WTC11 (cell line): ENCODE data around the gene TMTC1. TPM values are rescaled to one million over a fixed set of nuclear protein-coding genes. Genes with fewer than 3 reads are reported as not detected.

Experiments
- ATAC-seq: fragments of 200-7000 bp; cut with Tn5 transposase; 2 replicates; pipeline ENCODE4 v1.10.0; 2021; ENCODE audit warnings: mild to moderate bottlenecking, moderate library complexity
- CTCF ChIA-PET: fragments of 300-600 bp; sonication (Branson Sonifier 250); formaldehyde crosslinking; loops from one replicate; lab custom pipeline; 2021; ENCODE audit warnings: antibody characterized with exemption; lab: Charles Lee
- POLR2A ChIA-PET: fragments of 350-600 bp; sonication (Branson Sonifier 250); formaldehyde crosslinking; loops from one replicate; lab custom pipeline; 2021; ENCODE audit warnings: antibody characterized with exemption; lab: Charles Lee
- DNase-seq: peaks from one replicate; pipeline ENCODE4 v3.0.0; 2021; ENCODE audit warnings: low spot score
- H3K27ac Mint-ChIP-seq: 2 replicates; pipeline ENCODE4 v1.8.0; 2021; ENCODE audit warnings: mixed read lengths
- H3K27me3 Mint-ChIP-seq: 2 replicates; pipeline ENCODE4 v1.8.0; 2021; ENCODE audit warnings: low read depth, mild to moderate bottlenecking, moderate library complexity, mixed read lengths
- H3K36me3 Mint-ChIP-seq: 2 replicates; pipeline ENCODE4 v1.8.0; 2021; ENCODE audit warnings: mixed read lengths
- H3K4me1 Mint-ChIP-seq: 2 replicates; pipeline ENCODE4 v1.8.0; 2022; ENCODE audit warnings: mixed read lengths
- H3K4me3 Mint-ChIP-seq: 2 replicates; pipeline ENCODE4 v1.8.0; 2021; ENCODE audit warnings: mild to moderate bottlenecking, moderate library complexity, mixed read lengths
- H3K9me3 Mint-ChIP-seq: 2 replicates; pipeline ENCODE4 v1.8.0; 2021; ENCODE audit warnings: mixed read lengths
- CREB1 ChIP-seq: sonication (generic); formaldehyde crosslinking; IDR thresholded peaks from 2 replicates; pipeline ENCODE4 v1.8.0; 2023; ENCODE audit warnings: mild to moderate bottlenecking, missing genetic modification reagents
- ELF4 ChIP-seq: sonication (generic); formaldehyde crosslinking; IDR thresholded peaks from 2 replicates; pipeline ENCODE4 v1.8.1; 2022; ENCODE audit warnings: low read depth, mild to moderate bottlenecking, moderate library complexity, missing genetic modification reagents
- GABPB1 ChIP-seq: sonication (generic); formaldehyde crosslinking; IDR thresholded peaks from 2 replicates; pipeline ENCODE4 v1.8.1; 2023; ENCODE audit warnings: mild to moderate bottlenecking, missing genetic modification reagents
- GRHL2 ChIP-seq: fragments of 250-450 bp; sonication (Bioruptor Pico); IDR thresholded peaks from 2 replicates; pipeline ENCODE4 v1.8.0; 2022; ENCODE audit warnings: mild to moderate bottlenecking, moderate library complexity; ENCODE audit not compliant: insufficient replicate concordance, severe bottlenecking
- GTF2I ChIP-seq: fragments of 250-450 bp; sonication (Bioruptor Pico); conservative IDR thresholded peaks from 2 replicates; pipeline ENCODE4 v1.4.0; 2021; ENCODE audit warnings: mild to moderate bottlenecking
- IRF2 ChIP-seq: sonication (generic); formaldehyde crosslinking; IDR thresholded peaks from 2 replicates; pipeline ENCODE4 v1.8.0; 2022; ENCODE audit warnings: low read depth, missing genetic modification reagents, borderline replicate concordance
- NFE2L1 ChIP-seq: sonication (generic); formaldehyde crosslinking; IDR thresholded peaks from 2 replicates; pipeline ENCODE4 v1.8.1; 2023; ENCODE audit warnings: missing genetic modification reagents
- NR1H2 ChIP-seq: sonication (generic); formaldehyde crosslinking; IDR thresholded peaks from 2 replicates; pipeline ENCODE4 v1.9.0; 2021; ENCODE audit warnings: mild to moderate bottlenecking, moderate library complexity, missing genetic modification reagents
- ZNF396 ChIP-seq: fragments of 250-450 bp; sonication (Bioruptor Pico); IDR thresholded peaks from 2 replicates; pipeline ENCODE4 v1.8.0; 2021; ENCODE audit warnings: mild to moderate bottlenecking, moderate library complexity, borderline replicate concordance
- ZNF416 ChIP-seq: fragments of 250-450 bp; sonication (Bioruptor Pico); IDR thresholded peaks from 2 replicates; pipeline ENCODE4 v1.9.0; 2021; ENCODE audit warnings: mild to moderate bottlenecking, inconsistent platforms
- total RNA-seq: library from RNA; stranded (reverse); gene quantifications from 3 replicates; pipeline ENCODE4 v1.2.3, GENCODE V29; 2021
- TF ChIP-seq, protein P1 (sequence below): sonication (generic); formaldehyde crosslinking; IDR thresholded peaks from 2 replicates; pipeline ENCODE4 v1.8.0; 2022; ENCODE audit warnings: mild to moderate bottlenecking, missing genetic modification reagents
- TF ChIP-seq, protein P2 (sequence below): fragments of 250-450 bp; sonication (Bioruptor Pico); IDR thresholded peaks from 2 replicates; pipeline ENCODE4 v1.9.0; 2021; ENCODE audit warnings: moderate library complexity, mild to moderate bottlenecking, inconsistent platforms, borderline replicate concordance
- TF ChIP-seq, protein P3 (sequence below): sonication (generic); formaldehyde crosslinking; conservative IDR thresholded peaks from 2 replicates; pipeline ENCODE4 v1.8.1; 2022; ENCODE audit warnings: mild to moderate bottlenecking, missing genetic modification reagents
- TF ChIP-seq, protein P4 (sequence below): sonication (generic); formaldehyde crosslinking; IDR thresholded peaks from 2 replicates; pipeline ENCODE4 v1.8.0; 2023; ENCODE audit warnings: missing genetic modification reagents
- TF ChIP-seq, protein P5 (sequence below): sonication (generic); formaldehyde crosslinking; IDR thresholded peaks from 2 replicates; pipeline ENCODE4 v1.8.0; 2023; ENCODE audit warnings: mild to moderate bottlenecking, missing genetic modification reagents
- TF ChIP-seq, protein P6 (sequence below): sonication (generic); formaldehyde crosslinking; IDR thresholded peaks from 2 replicates; pipeline ENCODE4 v1.8.1; 2023; ENCODE audit warnings: mild to moderate bottlenecking, missing genetic modification reagents, moderate library complexity
- TF ChIP-seq, protein P7 (sequence below): sonication (generic); formaldehyde crosslinking; IDR thresholded peaks from 2 replicates; pipeline ENCODE4 v1.8.1; 2022; ENCODE audit warnings: mild to moderate bottlenecking, missing genetic modification reagents, moderate library complexity, borderline replicate concordance

The TMTC1 gene
- total RNA-seq, 1 experiment from 2014 or later = 17.3 TPM

DNA sequence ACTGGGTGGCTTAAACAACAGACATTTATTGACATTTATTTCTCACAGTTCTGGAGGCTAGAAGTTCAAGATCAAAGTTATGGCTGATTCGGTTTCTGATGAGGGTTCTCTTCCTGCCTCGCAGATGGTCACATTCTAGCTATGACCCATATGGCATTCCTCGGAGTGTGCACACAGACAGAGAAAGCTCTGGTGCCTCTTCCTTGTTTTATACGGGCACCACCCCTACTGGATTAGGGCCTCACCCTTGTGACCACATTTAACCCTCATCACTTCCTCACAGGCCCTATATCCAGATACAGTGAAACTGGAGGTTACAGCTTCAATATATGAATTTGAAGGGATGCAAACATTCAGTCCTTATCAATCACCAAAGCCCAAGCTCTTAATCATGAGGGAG is 209.2 kb downstream of the TMTC1 start:
- CTCF ChIA-PET = interaction anchor here (0.6 to 1.2 kb wide), 2 partner anchors 21 to 63 kb away, joined by 3 read pairs; no protein-coding TSS in a partner anchor
- ATAC-seq = no peak
- no peak overlapping the region for H3K27ac Mint-ChIP-seq

DNA sequence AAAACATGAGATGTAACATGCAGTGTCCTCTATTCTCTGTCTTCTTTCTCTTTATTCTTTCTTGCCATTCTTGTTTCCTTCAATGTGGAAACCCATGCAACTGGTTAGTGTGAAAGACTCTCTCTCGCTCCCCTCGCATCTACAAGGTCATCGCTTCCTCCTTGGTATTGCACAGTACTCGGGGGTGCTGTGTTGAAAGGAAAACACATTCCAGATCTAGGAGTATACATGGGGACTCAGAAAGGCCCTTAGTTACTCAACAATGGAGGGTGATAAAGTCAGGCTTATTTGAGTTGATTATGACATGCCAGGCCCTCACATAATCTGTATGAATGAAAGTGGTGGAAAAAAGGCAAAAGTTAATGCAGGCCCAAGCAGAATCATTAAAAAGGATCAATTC is 210.8 kb downstream of the TMTC1 start:
- TF ChIP-seq NFE2L1 (CRISPR knock-in tag) (no peak), CREB1 (CRISPR knock-in tag) (no peak), ELF4 (CRISPR knock-in tag) (no peak), ZNF416 (CRISPR knock-in tag) (no peak)
- TF ChIP-seq, protein P1, sequence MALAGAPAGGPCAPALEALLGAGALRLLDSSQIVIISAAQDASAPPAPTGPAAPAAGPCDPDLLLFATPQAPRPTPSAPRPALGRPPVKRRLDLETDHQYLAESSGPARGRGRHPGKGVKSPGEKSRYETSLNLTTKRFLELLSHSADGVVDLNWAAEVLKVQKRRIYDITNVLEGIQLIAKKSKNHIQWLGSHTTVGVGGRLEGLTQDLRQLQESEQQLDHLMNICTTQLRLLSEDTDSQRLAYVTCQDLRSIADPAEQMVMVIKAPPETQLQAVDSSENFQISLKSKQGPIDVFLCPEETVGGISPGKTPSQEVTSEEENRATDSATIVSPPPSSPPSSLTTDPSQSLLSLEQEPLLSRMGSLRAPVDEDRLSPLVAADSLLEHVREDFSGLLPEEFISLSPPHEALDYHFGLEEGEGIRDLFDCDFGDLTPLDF (CRISPR knock-in tag) = no peak
- TF ChIP-seq, protein P2, sequence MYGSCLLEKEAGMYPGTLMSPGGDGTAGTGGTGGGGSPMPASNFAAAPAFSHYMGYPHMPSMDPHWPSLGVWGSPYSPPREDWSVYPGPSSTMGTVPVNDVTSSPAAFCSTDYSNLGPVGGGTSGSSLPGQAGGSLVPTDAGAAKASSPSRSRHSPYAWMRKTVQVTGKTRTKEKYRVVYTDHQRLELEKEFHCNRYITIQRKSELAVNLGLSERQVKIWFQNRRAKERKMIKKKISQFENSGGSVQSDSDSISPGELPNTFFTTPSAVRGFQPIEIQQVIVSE (CRISPR knock-in tag) = no peak
- TF ChIP-seq, protein P3, sequence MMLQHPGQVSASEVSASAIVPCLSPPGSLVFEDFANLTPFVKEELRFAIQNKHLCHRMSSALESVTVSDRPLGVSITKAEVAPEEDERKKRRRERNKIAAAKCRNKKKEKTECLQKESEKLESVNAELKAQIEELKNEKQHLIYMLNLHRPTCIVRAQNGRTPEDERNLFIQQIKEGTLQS (CRISPR knock-in tag) = no peak
- H3K9me3 Mint-ChIP-seq = no peaks in the 10 kb centered on the region
- no peak overlapping the region for H3K4me3 Mint-ChIP-seq
- H3K36me3 Mint-ChIP-seq = no peaks in the 10 kb centered on the region; the same call in 1 of the 2 replicates
- DNase-seq (no peak), ATAC-seq (no peak)
- H3K4me1 Mint-ChIP-seq = peaks cover 9% of the 10 kb centered on the region
- H3K27ac Mint-ChIP-seq = no peak overlapping the region
- POLR2A ChIA-PET = no interaction called here
- no peaks in the 10 kb centered on the region for H3K27me3 Mint-ChIP-seq
- CTCF ChIA-PET = no interaction called here

More for the DNA sequence above, 209.2 kb downstream of the TMTC1 start:
- H3K4me3 Mint-ChIP-seq = no peak overlapping the region
- POLR2A ChIA-PET = no interaction called here
- H3K36me3 Mint-ChIP-seq = no peaks in the 10 kb centered on the region; the same call in 1 of the 2 replicates
- H3K9me3 Mint-ChIP-seq = no peaks in the 10 kb centered on the region
- DNase-seq = no peak
- TF ChIP-seq, protein P4, sequence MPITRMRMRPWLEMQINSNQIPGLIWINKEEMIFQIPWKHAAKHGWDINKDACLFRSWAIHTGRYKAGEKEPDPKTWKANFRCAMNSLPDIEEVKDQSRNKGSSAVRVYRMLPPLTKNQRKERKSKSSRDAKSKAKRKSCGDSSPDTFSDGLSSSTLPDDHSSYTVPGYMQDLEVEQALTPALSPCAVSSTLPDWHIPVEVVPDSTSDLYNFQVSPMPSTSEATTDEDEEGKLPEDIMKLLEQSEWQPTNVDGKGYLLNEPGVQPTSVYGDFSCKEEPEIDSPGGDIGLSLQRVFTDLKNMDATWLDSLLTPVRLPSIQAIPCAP (CRISPR knock-in tag) = no peak
- TF ChIP-seq, protein P5, sequence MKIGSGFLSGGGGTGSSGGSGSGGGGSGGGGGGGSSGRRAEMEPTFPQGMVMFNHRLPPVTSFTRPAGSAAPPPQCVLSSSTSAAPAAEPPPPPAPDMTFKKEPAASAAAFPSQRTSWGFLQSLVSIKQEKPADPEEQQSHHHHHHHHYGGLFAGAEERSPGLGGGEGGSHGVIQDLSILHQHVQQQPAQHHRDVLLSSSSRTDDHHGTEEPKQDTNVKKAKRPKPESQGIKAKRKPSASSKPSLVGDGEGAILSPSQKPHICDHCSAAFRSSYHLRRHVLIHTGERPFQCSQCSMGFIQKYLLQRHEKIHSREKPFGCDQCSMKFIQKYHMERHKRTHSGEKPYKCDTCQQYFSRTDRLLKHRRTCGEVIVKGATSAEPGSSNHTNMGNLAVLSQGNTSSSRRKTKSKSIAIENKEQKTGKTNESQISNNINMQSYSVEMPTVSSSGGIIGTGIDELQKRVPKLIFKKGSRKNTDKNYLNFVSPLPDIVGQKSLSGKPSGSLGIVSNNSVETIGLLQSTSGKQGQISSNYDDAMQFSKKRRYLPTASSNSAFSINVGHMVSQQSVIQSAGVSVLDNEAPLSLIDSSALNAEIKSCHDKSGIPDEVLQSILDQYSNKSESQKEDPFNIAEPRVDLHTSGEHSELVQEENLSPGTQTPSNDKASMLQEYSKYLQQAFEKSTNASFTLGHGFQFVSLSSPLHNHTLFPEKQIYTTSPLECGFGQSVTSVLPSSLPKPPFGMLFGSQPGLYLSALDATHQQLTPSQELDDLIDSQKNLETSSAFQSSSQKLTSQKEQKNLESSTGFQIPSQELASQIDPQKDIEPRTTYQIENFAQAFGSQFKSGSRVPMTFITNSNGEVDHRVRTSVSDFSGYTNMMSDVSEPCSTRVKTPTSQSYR (CRISPR knock-in tag) = no peak
- TF ChIP-seq GABPB1 (CRISPR knock-in tag) (no peak), GRHL2 (CRISPR knock-in tag) (no peak), ELF4 (CRISPR knock-in tag) (no peak), GTF2I (no peak), IRF2 (CRISPR knock-in tag) (no peak), NR1H2 (no peak), ZNF396 (CRISPR knock-in tag) (no peak)
- TF ChIP-seq, protein P6, sequence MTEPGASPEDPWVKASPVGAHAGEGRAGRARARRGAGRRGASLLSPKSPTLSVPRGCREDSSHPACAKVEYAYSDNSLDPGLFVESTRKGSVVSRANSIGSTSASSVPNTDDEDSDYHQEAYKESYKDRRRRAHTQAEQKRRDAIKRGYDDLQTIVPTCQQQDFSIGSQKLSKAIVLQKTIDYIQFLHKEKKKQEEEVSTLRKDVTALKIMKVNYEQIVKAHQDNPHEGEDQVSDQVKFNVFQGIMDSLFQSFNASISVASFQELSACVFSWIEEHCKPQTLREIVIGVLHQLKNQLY = no peak
- TF ChIP-seq, protein P7, sequence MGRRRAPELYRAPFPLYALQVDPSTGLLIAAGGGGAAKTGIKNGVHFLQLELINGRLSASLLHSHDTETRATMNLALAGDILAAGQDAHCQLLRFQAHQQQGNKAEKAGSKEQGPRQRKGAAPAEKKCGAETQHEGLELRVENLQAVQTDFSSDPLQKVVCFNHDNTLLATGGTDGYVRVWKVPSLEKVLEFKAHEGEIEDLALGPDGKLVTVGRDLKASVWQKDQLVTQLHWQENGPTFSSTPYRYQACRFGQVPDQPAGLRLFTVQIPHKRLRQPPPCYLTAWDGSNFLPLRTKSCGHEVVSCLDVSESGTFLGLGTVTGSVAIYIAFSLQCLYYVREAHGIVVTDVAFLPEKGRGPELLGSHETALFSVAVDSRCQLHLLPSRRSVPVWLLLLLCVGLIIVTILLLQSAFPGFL = no peak
- TF ChIP-seq, all 79 proteins: peak for 0
- Mint-ChIP-seq H3K4me1 (peaks cover 9% of the 10 kb centered on the region), H3K27me3 (no peaks in the 10 kb centered on the region)
